K562 (cell line): ENCODE measurements around the gene JADE2. TPM values are rescaled to one million over a fixed set of nuclear protein-coding genes. Genes with fewer than 3 reads are reported as not detected.

ENCODE experiments used
- ARID1B ChIP-seq: fragments of 450-650 bp; IDR thresholded peaks from 2 replicates; pipeline ENCODE4 v1.6.1; 2016; ENCODE audit warnings: antibody characterized with exemption, mild to moderate bottlenecking, inconsistent platforms
- CBFA2T2 ChIP-seq: fragments of 450-650 bp; conservative IDR thresholded peaks from 2 replicates; pipeline ENCODE4 v1.6.1; 2017; ENCODE audit warnings: mild to moderate bottlenecking
- COPS2 ChIP-seq: fragments of 450-650 bp; conservative IDR thresholded peaks from 2 replicates; pipeline ENCODE4 v1.6.1; 2016; ENCODE audit warnings: mild to moderate bottlenecking, moderate library complexity
- EHMT2 ChIP-seq: fragments of 450-650 bp; IDR thresholded peaks from 2 replicates; pipeline ENCODE4 v1.6.1; 2018; ENCODE audit warnings: antibody characterized with exemption
- FOXK2 ChIP-seq, 2 experiments: fragments of 450-650 bp; IDR thresholded peaks in 1 of 2; conservative IDR thresholded peaks in 1 of 2; 2 replicates each; pipeline ENCODE4 v1.6.1; 2016; ENCODE audit warnings: low read depth in 2 of 2, mild to moderate bottlenecking in 1 of 2
- MBD1 ChIP-seq: fragments of 250-450 bp; sonication (Bioruptor Pico); IDR thresholded peaks from 2 replicates; pipeline ENCODE4 v1.8.0; 2022; ENCODE audit warnings: inconsistent platforms
- NFIC ChIP-seq: fragments of 450-650 bp; IDR thresholded peaks from 2 replicates; pipeline ENCODE4 v1.6.1; 2017; ENCODE audit warnings: mild to moderate bottlenecking, inconsistent platforms
- PHTF2 ChIP-seq: fragments of 250-450 bp; sonication (Bioruptor Pico); IDR thresholded peaks from 2 replicates; pipeline ENCODE4 v1.5.0; 2021; ENCODE audit warnings: mild to moderate bottlenecking
- PRDM10 ChIP-seq: fragments of 450-650 bp; IDR thresholded peaks from 2 replicates; pipeline ENCODE4 v1.6.1; 2018; ENCODE audit not compliant: partially characterized antibody
- RBM34 ChIP-seq: fragments of 200-400 bp; formaldehyde crosslinking; IDR thresholded peaks from 2 replicates; pipeline ENCODE4 v1.6.1; 2018; ENCODE audit warnings: low read length, borderline replicate concordance; ENCODE audit not compliant: insufficient read depth
- RFX1 ChIP-seq: fragments of 450-650 bp; IDR thresholded peaks from 2 replicates; pipeline ENCODE4 v1.6.1; 2016; ENCODE audit warnings: mild to moderate bottlenecking, moderate library complexity
- TBL1XR1 ChIP-seq, 2 experiments: IDR thresholded peaks; 2 replicates each; pipeline ENCODE4 v1.6.1; 2012; ENCODE audit warnings: improper control_type of control experiment in 2 of 2, low read length in 2 of 2, mild to moderate bottlenecking in 1 of 2
- TRIM25 ChIP-seq: fragments of 450-650 bp; IDR thresholded peaks from 2 replicates; pipeline ENCODE4 v1.7.0; 2016; ENCODE audit warnings: borderline replicate concordance
- ZNF133 ChIP-seq: fragments of 250-450 bp; sonication (Bioruptor Pico); IDR thresholded peaks from 2 replicates; pipeline ENCODE4 v1.4.0; 2020; ENCODE audit warnings: mild to moderate bottlenecking
- polyA plus RNA-seq, 8 experiments: library from polyadenylated mRNA; depleted of rRNA in 4 of 8; stranded (reverse) in 5 of 8; unstranded in 3 of 8; fragments of >200 nt; fragmentation: Nextera tagmentation in 2 of 8; fragmentation: Illumina TruSeq in 1 of 8; extraction: Ambion mirVana in 2 of 8; extraction: Trizol in 1 of 8; gene quantifications; 2 replicates each; pipeline versions ENCODE4 v1.2.1 to v1.2.3, GENCODE V29; 2011 to 2014; ENCODE audit warnings: inconsistent platforms in 1 of 8, missing spikeins in 1 of 8
- total RNA-seq, 7 experiments: library from RNA; depleted of rRNA in 6 of 7; stranded (reverse); fragments of >200 nt in 6 of 7; fragmentation: Illumina TruSeq in 2 of 7; extraction: Trizol in 2 of 7; gene quantifications; 2 replicates each; pipeline versions ENCODE4 v1.2.1 to v1.2.3, GENCODE V29; 2011 to 2021; ENCODE audit warnings: low replicate concordance in 1 of 7
- TF ChIP-seq, protein P1 (sequence below): fragments of 200-800 bp; sonication (Bioruptor generic); IDR thresholded peaks from 2 replicates; pipeline ENCODE4 v1.6.1; 2017; ENCODE audit warnings: missing genetic modification characterization, missing compliant biosample characterization
- TF ChIP-seq, protein P2 (sequence below): sonication (generic); formaldehyde crosslinking; IDR thresholded peaks from 2 replicates; pipeline ENCODE4 v1.8.0; 2022; ENCODE audit warnings: mild to moderate bottlenecking, missing genetic modification reagents
- TF ChIP-seq, protein P3 (sequence below), 2 experiments: fragments of 250-450 bp in 1 of 2; fragments of 450-650 bp in 1 of 2; sonication (Bioruptor Pico) in 1 of 2; IDR thresholded peaks; 2 replicates each; pipeline versions ENCODE4 v1.6.1 to v1.8.0; 2016 to 2021; ENCODE audit warnings: mild to moderate bottlenecking in 2 of 2, moderate library complexity in 2 of 2, missing compliant biosample characterization in 1 of 2, missing genetic modification characterization in 1 of 2

Gene JADE2
- total and polyA plus RNA-seq, 9 of the 15 experiments (the other 6 are each of a cell fraction or from before 2014, with no cell fraction given) = 0.50 to 23.3 (median 9.1) TPM

DNA sequence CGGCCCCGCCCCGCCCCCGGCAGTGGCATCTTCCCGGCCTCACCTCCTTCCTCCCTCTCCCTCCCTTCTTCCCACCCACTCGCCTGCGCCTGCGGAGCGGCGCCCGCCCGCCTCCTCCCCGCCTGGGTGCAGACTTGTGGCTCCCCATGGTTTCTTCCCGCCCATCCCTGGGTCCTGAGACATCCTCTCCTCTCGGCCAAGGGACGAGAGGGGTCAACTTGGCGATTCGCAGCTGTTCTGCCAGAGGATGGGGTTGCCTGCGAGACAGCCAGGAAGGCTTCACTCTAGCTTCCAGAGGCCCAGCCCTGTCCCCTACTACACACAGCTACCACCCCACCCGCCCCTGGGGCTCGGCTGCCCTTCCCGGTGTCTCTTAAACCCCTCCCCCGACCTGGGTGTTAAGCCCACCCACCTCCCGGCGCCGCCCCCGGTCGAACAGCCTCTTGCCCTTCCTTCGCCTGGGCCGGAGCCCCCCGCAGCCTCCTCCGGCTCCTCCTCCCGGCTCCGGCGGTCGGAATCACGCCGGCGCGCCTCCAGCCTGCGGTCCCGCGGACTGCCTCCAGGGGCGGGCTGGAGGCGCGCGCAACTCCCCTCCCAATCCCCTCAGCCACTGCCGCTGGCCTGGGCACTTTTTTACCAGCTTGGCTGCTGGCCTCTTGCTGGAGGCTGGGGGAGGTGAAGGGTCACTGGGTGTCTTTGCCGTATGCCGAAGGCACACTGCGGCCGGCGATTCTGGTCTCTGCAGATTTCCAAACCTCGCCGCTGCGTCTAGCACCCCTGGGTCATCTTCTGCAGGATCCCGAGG, 1.9 kb downstream of the JADE2 start (continued):
- TF ChIP-seq, protein P1, sequence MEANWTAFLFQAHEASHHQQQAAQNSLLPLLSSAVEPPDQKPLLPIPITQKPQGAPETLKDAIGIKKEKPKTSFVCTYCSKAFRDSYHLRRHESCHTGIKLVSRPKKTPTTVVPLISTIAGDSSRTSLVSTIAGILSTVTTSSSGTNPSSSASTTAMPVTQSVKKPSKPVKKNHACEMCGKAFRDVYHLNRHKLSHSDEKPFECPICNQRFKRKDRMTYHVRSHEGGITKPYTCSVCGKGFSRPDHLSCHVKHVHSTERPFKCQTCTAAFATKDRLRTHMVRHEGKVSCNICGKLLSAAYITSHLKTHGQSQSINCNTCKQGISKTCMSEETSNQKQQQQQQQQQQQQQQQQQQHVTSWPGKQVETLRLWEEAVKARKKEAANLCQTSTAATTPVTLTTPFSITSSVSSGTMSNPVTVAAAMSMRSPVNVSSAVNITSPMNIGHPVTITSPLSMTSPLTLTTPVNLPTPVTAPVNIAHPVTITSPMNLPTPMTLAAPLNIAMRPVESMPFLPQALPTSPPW (CRISPR knock-in tag) = peak; percentile 62
- TF ChIP-seq, protein P2, sequence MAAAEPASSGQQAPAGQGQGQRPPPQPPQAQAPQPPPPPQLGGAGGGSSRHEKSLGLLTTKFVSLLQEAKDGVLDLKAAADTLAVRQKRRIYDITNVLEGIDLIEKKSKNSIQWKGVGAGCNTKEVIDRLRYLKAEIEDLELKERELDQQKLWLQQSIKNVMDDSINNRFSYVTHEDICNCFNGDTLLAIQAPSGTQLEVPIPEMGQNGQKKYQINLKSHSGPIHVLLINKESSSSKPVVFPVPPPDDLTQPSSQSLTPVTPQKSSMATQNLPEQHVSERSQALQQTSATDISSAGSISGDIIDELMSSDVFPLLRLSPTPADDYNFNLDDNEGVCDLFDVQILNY (CRISPR knock-in tag) = 0 out of 2 replicates have a peak, but pooled peaks have one; percentile 49
- TF ChIP-seq ZNF133 (CRISPR knock-in tag) = no peak
- no peak for TF ChIP-seq COPS2
- no peak for TF ChIP-seq TBL1XR1 (IDR thresholded peaks at IDR 0.05; ENCODE audit: low read length in 2 of 2)
- TF ChIP-seq EHMT2 = no peak
- no peak for TF ChIP-seq RFX1
- TF ChIP-seq NFIC = no peak
- TF ChIP-seq PHTF2 (CRISPR knock-in tag) = no peak
- TF ChIP-seq FOXK2 (conservative IDR thresholded peaks at IDR 0.05 in 1 of 2, IDR thresholded peaks at IDR 0.05 in 1 of 2; ENCODE audit: low read depth in 2 of 2) = no peak
- no peak for TF ChIP-seq MBD1
- no peak for TF ChIP-seq RBM34
- TF ChIP-seq, protein P3, sequence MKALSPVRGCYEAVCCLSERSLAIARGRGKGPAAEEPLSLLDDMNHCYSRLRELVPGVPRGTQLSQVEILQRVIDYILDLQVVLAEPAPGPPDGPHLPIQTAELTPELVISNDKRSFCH (CRISPR knock-in tag; IDR thresholded peaks at IDR 0.05) = no peak
- TF ChIP-seq, protein P3 (tag; IDR thresholded peaks at IDR 0.05) = no peak
- peak; percentile 10; the same call in 1 of the 2 replicates for TF ChIP-seq ARID1B
- TF ChIP-seq PRDM10 = no peak
- TF ChIP-seq TRIM25 = no peak
- TF ChIP-seq CBFA2T2 = no peak
